ENCODE results near the gene BPIFB1.

Gene BPIFB1

DNA sequence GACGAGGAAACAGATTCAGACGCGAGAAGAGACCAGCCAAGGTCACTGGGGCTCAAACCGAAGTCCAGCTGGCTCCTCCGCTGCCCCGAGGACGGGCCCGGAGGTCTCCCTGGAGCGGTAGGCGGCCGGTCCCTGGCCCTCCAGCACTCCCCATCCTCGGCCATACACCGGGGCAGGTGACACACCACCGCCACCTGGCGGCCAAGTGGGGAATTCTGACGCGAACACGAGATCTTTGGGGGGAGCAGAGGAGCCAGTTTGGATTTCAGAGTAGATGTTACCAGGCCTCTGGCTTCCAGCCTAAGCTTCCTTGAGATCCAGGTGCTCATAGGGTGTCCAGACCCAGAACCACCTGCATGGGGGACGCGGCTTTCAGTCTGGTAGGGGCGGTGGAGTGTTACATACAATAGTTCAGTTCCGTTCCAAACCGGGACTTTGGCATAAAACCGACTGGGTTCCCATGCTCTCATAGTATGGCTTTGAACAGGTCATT is 16.1 kb downstream of the BPIFB1 start:
- peak; percentile 83 for DNase-seq

DNA sequence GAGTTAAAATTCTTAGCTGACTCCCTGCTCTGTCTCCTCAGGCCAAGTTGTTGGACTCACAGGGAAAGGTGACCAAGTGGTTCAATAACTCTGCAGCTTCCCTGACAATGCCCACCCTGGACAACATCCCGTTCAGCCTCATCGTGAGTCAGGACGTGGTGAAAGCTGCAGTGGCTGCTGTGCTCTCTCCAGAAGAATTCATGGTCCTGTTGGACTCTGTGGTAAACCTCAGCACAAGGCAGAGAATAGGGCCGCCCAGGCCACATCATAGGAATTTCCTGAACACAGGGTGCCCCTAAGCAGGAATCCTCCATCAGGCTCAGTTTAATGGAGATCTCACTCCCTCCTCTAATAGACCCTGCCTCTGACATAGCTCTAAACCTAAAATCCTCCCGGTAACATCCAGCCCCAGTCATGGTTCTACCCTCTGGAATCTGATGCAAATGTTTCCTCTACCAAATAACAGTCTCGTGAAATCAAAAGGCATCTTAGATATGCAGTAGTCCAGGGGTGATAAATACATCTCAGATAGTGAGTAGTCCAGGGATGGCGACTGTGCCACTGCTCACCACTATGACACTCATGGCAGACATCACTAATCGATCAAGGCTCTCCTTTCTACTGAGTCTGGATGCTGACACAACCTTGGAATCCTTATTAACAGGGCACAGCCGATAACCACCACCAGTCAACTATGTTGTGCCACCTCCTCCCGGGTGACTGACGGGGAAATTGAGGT is 18.3 kb downstream of the BPIFB1 start:
- peak; percentile 12 for DNase-seq

DNA sequence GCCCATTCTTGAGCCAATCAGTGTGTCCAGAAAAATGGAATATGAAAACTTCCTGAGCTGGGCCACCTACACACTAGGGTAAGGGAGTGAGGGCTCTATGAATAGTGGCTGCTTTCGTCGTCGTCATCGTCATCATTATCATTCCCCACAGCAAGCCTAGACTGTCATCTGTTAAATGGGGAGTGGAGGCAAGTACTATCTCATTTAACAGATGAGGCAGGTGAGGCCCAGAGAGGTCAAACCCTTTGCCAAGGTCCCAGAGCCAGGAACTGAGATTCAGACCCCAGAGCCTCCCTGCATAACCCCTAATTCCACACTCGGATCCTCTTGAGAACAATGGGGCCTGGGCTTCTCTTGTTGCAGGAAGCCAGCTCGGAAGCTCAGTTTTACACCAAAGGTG is 20.6 kb downstream of the BPIFB1 start:
- DNase-seq, result no peak

DNA sequence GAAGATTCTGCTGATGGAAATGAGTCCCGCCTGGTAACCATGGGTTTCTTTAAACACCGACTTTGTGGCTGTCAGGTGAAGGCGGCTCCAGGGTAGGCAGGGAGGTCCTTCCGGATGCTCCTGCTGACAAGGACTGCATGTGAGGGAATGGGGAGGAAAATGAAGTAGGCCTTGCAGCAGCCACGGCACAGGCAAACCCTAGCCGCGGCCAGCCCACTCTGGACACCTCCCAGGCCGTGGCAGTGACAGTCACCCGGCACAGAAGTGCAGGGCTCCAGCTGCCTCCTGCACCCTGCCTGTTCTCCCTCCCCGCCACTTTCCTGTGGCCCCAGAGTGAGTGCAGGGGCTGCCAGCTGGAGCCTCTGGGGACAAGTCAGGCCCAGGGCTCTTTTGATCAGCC is 21.0 kb downstream of the BPIFB1 start:
- no peak for DNase-seq

DNA sequence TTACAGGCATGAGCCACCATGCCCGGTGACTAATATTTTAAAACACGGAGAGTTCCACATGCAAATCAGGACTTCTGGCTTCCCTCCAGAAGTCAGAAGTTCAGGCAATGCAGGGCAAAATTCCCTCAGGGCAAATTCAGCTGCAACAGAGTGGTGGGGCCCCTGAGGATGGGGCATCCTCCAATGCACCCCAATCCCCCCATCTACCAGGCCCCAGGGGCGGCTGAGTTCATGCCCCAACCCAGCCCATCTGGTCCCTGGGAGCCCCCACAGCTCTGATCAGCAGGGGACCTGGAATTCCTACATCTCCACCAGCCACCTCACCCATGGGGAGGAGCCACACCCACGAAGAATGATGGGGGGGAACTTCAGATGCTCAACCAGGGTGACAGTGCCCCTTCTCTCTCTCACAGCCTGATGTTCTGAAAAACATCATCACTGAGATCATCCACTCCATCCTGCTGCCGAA is 22.6 kb downstream of the BPIFB1 start:
- no peak for DNase-seq

DNA sequence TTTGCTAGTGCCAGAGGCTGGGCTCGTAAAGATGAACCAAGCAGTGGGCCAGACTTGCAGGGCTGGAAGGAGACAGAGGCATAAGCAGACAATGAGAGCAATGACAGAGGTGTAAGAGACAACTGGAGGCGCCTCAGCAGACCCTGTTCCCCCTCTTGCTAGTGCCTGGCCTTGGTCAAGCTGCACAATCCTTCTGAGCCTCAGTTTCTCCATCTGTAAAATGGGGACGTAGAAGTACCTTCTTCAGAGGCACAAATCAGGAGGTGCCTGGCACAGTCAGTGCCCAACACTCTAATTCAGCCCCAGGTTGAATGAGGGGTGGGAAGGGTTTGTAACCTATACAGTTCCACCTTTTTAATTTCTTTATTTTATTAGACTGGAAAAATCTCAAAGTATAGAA is 23.2 kb downstream of the BPIFB1 start:
- DNase-seq, result no peak

DNA sequence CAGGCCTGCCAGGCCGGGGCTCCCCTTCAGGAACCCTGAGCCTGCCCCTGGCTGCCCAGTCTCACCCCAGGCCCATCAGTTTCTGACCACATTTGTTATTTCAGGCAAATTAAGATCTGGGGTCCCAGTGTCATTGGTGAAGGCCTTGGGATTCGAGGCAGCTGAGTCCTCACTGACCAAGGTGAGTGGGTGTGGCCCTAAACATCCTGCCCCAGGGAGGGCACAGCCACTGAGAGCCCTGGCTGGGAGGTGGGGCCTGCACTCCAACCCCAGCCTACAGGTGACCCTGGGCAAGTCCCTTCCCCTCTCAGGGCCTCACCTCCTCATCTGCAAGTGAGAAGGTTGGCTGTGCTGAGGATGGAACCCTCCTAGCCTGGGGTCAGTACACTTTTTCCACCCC is 23.8 kb downstream of the BPIFB1 start:
- no peak for DNase-seq

DNA sequence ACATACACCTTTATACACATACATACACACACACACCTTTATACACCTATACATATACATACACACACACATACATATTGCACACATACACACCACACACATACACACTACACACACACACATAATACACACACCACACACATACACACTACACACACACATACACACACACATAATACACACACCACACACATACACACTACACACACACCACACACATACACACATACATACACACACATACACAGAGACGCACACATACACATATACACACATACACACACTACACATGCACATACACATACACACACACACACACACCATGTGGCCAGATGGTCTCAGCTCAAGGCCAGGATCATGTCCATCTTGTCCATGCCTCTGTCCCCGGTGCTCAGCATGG is 25.7 kb downstream of the BPIFB1 start:
- no peak for DNase-seq

DNA sequence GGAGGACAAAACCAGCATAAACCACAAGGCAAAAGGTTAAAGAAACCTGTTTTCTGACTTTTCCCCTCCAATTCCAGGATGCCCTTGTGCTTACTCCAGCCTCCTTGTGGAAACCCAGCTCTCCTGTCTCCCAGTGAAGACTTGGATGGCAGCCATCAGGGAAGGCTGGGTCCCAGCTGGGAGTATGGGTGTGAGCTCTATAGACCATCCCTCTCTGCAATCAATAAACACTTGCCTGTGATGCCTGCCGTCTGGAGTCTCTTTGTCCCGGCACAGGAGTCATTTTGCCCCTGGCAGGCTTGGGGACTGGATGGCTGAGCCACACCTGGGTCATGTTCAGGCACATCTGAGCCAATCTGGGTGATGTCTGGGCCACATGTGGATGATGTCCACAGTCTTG is 26.6 kb downstream of the BPIFB1 start:
- no peak for DNase-seq

DNA sequence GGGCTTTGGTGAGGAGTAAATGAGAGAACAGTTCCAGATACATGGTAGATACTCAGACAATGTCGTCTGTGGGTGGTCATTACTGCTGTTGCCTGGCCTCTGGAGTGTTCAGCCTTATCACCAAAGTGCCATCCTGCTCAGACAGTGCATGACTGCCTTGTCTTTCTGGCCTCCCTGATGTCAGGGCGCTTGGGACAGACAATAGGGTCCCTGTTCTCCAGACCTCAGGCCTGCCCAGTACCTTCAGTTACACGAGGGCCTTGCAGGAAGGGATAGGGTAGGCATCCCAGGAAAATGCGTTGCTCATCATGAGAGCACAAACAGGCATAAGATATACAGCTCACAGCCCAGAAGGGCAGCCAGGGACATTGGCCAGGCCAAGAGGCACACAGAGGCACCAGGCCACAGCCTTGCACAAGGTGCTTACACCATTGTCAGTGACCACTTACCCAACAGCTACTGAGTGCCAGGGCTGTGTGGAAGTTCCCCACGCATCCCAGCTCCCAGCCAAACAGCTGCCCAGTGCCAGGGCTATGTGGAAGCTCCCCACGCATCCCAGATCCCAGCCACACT is 27.4 kb downstream of the BPIFB1 start:
- DNase-seq, result no peak

DNA sequence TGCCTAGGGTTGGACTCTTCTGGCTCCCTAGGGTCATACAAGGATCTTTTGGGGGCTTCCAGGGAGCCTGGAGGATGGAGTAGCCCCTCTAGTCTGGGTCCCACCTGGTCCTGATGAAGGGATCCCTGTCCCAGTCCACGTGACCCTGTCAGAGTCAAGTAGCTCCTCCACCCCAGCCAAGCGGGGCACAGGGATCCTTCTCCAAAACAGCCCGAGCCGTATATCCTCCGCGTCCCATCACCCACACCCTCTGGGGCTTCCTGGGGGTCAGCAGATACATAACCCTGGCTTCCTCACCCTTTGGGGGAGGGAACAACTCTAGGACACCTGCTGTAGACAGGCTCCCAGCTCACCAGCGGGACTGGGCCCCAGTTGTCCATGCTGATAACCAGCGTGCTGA is 28.0 kb downstream of the BPIFB1 start:
- no peak for DNase-seq

DNA sequence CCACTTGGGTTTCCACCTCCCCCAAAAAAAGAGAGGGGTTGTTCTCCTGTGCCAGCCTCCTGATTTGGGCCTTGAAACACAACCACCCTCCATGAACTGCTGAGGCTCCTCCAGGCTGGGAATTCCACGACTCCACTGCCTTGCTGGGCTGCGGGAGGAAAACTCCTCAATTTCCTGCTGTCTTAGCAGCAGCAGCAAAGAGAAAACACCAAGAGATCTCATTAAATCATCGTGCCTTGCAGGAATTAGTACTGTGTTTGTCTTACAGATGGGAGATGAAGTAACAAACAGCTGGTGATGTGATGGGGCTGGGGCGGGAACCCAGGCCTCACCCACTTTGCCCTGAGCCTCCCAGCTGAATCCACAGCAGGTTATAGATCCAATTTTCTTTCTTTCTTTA is 29.0 kb downstream of the BPIFB1 start:
- no peak for DNase-seq

DNA sequence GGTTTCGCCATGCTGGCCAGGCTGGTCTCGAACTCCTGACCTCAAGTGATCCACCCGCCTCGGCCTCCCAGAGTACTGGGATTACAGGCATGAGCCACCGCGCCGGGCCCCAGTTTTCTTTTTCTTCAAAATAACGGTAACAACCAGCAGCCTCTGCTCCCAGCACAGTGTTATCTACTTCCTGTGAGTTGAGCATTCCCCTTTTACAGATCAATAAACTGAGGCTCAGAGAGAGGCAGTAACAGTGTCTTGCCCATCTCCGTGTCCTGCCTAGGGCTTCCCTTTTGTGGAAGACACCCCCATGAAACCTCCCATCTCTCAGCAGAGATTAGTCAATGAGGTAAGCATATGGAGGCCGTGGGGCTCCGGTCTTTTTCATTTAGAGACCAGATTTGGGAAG is 29.6 kb downstream of the BPIFB1 start:
- no peak for DNase-seq

DNA sequence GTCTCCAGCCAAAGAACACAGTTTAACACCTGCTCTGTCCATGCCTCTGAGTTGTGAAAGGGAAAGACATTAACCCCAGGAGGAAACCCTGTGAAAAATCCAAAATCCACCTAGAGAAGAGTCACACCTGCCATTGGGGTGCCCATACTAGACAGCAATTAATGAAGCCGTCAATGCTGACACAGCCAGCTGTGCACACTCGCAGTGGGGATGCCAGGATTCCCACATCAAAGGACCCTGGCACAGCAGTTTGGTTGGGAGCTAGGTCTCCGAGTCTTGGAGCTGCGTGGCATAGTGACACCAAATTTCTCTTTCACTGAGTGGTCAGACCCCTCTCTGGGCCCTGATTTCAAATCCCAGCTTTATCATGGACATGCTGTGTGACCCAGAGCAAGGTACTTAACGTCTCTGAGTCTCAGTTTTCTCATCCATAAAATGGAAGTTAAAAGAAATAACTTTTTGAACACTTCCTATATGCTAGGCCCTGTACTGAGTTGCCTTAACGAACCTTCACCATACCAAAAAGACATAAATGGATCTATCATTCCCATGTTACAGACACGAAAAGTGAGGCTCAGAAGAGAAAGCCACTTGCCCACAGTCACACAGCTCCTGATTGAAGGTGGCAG is 30.8 kb downstream of the BPIFB1 start:
- no peak for DNase-seq

DNA sequence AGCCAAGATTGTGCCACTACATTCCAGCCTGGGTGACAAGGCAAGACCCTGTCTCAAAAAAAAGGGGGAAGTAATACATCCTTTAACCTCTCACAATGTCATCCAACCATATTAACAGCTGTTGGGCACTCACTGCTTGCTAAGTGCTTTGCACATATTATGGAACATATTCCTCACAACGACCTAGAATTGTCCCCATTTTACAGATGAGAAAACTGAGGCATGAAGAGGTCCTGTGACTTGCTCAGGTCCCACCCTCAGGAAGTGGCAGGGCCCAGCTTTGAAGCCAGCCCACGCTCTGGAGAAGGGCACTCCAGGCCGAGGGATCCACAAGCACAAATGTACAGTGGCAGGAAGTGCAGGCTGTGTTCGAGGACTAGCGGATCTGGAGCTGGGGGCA is 33.3 kb downstream of the BPIFB1 start:
- no peak for DNase-seq

DNA sequence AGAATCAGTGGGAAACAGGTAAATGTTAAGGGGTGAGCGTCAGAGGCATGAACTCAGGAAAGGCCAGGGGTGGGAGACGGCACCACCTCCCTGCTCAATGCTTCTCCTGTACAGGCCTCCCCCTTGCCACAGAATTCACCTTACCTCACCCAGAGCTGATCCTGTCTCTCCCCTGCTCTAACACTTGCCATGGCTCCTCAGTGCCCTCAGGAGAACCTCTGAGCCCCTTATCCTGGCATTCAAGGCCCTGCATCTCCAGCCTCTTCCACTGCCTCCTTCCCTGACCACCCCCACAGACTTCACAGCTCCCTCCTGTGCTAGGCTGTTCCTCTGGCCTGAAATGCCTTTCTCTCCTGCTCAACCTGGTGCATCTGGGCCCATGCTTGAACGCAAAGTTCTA is 33.9 kb downstream of the BPIFB1 start:
- DNase-seq, result no peak

DNA sequence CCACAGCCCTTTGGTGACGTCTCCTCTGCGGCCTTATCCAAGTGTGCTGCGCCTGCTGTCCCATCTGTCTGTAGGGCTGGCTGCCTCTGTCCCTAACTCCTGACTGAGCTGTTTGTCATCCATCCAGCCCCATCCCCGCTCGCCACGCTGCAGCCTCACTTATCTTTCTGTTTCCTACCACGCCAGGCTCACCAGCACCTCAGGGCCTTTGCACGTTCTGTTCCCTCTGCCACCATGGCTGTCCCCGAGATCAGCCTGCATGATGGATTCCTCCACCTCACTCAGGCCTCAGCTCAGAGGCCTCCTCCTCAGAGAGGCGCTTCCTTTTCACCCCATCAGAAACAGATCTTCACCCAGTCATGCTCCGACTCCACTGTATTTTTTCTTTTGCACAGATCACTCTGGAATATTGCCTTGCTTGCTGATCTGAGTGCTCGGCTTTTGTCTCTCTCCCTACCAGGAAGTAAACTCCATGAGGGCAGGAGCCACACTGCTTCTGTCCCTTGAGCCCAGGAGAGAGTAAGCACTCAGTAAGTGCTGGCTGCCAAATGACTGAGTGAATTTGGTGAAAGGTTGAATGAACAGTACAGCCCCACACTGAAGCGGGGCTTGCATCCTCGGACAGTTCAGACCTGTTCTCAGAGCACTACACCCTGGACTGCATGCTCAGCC is 34.5 kb downstream of the BPIFB1 start:
- no peak for DNase-seq

DNA sequence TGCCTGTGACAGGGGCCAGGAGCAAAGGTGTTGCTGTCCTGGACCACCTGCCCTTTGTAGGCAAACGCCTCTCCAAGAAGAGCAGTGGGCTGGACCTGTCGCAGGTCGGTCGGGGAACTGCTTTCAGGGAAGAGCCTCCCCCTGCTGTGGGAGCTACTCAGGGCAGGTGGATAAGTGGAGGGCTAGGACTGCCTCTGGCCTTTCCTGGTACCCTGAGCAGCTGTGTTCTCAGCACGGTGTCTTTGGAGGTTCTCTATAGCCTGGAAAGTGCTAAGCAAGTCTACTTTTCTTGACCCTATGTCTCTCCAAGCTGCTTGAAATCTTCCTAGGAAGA is 35.0 kb downstream of the BPIFB1 start:
- no peak for DNase-seq

DNA sequence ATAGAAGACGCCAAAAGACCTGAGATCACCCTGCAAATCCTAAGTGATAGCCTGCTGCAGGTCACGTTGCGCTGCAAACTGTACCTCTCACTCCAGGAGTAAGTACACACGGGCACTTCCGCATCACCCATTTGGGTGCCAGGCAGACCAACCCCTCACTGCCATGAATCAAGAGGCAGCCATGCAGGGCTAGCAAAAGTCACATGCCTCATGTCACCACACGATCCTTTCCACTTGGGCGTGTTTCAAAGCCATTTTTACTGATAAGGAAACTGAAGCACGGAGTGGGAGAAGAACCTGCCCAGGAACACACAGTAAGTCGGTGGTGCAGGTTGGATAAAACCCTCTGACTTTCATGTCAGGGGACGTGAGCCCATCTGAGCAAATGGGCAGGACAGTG is 37.0 kb downstream of the BPIFB1 start:
- no peak for DNase-seq

DNA sequence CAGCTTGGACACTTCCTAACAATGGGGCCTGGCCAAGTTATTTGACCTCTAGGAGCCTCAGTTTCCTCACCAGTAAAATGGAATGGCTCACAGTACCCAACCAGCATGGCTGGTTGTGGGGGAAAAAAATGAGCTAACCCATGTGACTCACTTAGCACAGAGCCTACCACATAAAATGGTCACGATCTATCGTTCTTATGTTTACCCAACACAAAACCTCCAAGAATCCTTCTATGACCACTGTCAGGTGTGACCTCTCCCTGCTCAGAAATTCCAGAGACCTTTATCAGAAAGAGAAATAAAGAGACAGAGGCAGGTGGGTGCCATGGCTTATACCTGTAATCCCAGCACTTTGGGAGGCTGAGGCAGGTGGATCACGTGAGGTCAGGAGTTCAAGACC is 39.4 kb downstream of the BPIFB1 start:
- no peak for DNase-seq

DNA sequence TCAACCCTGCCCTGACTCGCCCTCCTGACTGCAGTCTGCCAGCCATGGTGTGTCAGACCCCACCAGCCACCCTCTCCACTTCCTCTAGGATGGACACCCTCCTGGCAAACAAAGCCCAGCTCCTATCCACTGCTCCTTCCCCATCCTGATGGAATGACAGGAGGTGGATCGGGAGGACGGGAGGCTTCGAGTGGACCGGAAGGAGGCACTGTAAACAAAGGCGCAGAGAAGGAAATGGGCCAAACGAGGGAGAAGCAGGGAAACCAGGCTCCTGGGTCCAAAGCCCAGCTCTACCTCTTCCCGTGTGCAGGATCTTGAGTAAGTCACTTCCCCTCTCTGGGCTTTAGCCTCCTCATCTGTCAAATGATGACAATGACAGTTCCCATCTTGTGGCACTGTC is 40.2 kb downstream of the BPIFB1 start:
- DNase-seq, result no peak

DNA sequence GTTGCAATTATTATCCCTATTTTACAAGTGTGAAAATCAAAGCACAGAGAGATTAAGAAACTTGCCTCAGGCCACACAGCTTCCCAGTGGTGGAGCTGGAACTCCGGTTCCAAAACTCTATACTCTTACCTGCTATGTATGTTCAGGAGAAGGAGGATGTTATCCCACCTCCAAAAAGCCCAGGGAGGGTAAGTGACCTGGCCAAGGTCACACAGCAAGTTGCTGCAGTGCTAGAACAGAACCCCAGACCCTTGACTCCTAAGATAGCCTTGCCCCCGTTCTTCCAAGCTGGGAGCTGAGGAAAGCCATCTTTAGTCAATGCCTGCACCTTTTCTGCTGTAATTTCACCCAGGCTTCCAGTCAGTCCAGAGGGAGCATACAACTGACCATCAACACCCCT is 42.3 kb downstream of the BPIFB1 start:
- DNase-seq, result no peak

DNA sequence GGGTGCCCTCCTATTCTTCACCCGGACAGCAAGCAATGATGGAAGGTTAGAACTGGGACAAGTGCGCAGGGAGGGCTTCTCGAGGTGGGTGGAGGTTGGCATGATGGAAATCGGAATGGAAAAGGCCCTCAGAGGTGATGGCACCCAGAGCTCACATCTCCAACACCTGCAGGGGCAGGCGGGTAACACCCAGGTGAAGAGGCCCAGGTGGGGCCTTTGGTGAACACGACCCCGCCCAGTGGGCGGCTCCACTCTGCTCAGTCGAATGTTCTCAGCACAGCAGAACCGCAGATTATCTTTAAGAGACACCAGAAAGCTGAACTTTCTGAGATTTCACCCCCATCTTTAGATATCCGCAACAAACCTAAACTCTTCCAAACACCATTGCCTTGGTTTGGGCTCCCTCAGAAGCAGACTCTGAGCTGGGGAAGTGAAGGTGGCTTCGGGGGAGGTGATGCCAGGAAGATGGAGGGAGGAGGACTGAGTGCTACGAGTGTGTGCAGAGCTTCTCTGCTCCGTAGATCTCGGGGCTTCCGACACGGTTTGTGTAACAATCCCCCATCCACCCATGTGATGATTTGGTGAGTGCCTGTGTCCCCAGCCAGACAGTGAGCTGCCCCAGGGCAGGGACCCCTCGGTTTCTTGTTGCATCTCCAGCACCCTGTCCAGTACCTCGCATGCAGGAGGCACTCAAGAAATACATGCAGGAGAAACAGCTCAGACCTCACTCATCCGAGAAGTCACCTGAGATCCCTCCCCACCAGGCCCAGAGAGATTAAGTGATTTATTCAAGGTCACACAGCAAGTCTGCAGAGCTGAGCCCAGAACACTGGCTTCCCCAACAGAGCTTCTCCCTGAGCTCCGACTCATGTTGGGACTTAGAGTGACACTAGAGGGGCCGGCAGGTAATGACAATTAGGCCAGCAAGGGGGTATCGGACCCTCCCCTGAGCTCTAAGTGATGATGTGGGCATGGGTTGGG is 45.4 kb downstream of the BPIFB1 start:
- no peak for DNase-seq
